ENCODE results near the gene DMAC2L.

Gene DMAC2L

GRCh38 chr14:50339178-50339804 lies 27.2 kb downstream of the DMAC2L start:
- no peak for TF ChIP-seq CTCF (IDR thresholded peaks at IDR 0.05; ENCODE audit: extremely low read depth, missing control alignments)
- no peak for DNase-seq (ENCODE audit: low spot score)

GRCh38 chr14:50340045-50340444 lies 27.9 kb downstream of the DMAC2L start:
- no peak for TF ChIP-seq CTCF (IDR thresholded peaks at IDR 0.05; ENCODE audit: extremely low read depth, missing control alignments)
- DNase-seq (ENCODE audit: low spot score), result no peak

GRCh38 chr14:50340963-50341362 lies 28.8 kb downstream of the DMAC2L start:
- no peak for TF ChIP-seq CTCF (IDR thresholded peaks at IDR 0.05; ENCODE audit: extremely low read depth, missing control alignments)
- no peak for DNase-seq (ENCODE audit: low spot score)

GRCh38 chr14:50342221-50343078 lies 30.3 kb downstream of the DMAC2L start:
- peak; percentile 68 for TF ChIP-seq CTCF (IDR thresholded peaks at IDR 0.05; ENCODE audit: extremely low read depth, missing control alignments)
- DNase-seq (ENCODE audit: low spot score), result peak; percentile 71

GRCh38 chr14:50343434-50343833 lies 31.3 kb downstream of the DMAC2L start:
- TF ChIP-seq CTCF (IDR thresholded peaks at IDR 0.05; ENCODE audit: extremely low read depth, missing control alignments), result no peak
- DNase-seq (ENCODE audit: low spot score), result no peak

GRCh38 chr14:50344116-50344775 lies 32.1 kb downstream of the DMAC2L start:
- TF ChIP-seq CTCF (IDR thresholded peaks at IDR 0.05; ENCODE audit: extremely low read depth, missing control alignments), result no peak
- peak; percentile 48 for DNase-seq (ENCODE audit: low spot score)
